ENCODE data around the gene LITAFD. TPM values are rescaled to one million over a fixed set of nuclear protein-coding genes. Genes with fewer than 3 reads are reported as not detected.

The LITAFD gene
- total and polyA plus RNA-seq, 10 donors: not detected

DNA sequence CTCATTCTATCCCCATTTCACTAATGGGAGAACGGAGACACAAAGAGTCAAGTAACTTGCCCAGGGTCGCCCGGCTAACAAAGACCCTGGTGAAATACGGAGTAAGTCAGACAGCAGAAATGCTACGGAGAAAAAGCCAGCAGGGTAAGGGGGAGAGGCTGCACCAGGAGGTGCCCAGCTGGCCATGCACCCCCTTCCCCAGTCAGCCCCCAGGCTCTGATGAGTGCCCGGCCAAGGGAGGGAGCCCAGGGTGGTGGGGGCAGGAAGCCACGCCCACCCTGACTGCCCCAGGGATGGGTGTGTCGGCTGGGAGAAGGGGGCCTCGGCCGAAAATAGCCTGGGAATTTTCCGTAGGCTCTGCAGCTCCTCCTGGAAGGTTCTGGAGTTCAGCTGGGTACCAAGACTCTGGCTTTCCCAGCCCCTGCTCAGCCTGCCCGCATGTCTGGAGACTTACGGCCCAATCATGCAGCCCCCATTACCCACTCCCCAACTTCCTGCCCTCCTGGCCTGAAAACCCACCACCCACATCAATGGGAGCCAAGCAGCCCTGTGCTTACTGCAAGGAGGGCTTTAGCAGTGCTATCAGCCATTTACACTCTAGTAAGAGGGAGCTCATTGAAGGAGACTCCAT, 17.6 kb upstream of the LITAFD start:
- H3K4me3 ChIP-seq: no peak overlapping the region
- WGBS, 5 donors: 57 to 79% (median 68%) methylated on average over 9 to 13 of the region's 13 CpGs
- peaks cover 27 to 92% (median 75%) of the 10 kb centered on the region in 6 donors for H3K4me1 ChIP-seq
- no peaks in the 10 kb centered on the region for H3K27me3 ChIP-seq (replicated peaks in 1 of 7)
- no peaks in the 10 kb centered on the region for H3K9me3 ChIP-seq
- peak overlapping the region in 6 of 8 donors; percentile 19 to 94 (median 37) for H3K27ac ChIP-seq
- TF ChIP-seq POLR2AphosphoS5 (IDR thresholded peaks at IDR 0.05): peak in 1 of 3 donors; percentile 51
- TF ChIP-seq, protein P1, sequence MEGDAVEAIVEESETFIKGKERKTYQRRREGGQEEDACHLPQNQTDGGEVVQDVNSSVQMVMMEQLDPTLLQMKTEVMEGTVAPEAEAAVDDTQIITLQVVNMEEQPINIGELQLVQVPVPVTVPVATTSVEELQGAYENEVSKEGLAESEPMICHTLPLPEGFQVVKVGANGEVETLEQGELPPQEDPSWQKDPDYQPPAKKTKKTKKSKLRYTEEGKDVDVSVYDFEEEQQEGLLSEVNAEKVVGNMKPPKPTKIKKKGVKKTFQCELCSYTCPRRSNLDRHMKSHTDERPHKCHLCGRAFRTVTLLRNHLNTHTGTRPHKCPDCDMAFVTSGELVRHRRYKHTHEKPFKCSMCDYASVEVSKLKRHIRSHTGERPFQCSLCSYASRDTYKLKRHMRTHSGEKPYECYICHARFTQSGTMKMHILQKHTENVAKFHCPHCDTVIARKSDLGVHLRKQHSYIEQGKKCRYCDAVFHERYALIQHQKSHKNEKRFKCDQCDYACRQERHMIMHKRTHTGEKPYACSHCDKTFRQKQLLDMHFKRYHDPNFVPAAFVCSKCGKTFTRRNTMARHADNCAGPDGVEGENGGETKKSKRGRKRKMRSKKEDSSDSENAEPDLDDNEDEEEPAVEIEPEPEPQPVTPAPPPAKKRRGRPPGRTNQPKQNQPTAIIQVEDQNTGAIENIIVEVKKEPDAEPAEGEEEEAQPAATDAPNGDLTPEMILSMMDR (IDR thresholded peaks at IDR 0.05 in 8 of 11, conservative IDR thresholded peaks at IDR 0.05 in 3 of 11): no peak
- DNase-seq: no peak
- peaks cover 0 to 7% (median 0%) of the 10 kb centered on the region in 6 donors for H3K36me3 ChIP-seq
- intact Hi-C loops (cut with DNase I; ENCODE audit: low total_unique reads): loop anchor here (5.0 kb wide), 2 partner anchors 67 to 187 kb away; partner anchors contain the start of genes PMM2 and TMEM186

DNA sequence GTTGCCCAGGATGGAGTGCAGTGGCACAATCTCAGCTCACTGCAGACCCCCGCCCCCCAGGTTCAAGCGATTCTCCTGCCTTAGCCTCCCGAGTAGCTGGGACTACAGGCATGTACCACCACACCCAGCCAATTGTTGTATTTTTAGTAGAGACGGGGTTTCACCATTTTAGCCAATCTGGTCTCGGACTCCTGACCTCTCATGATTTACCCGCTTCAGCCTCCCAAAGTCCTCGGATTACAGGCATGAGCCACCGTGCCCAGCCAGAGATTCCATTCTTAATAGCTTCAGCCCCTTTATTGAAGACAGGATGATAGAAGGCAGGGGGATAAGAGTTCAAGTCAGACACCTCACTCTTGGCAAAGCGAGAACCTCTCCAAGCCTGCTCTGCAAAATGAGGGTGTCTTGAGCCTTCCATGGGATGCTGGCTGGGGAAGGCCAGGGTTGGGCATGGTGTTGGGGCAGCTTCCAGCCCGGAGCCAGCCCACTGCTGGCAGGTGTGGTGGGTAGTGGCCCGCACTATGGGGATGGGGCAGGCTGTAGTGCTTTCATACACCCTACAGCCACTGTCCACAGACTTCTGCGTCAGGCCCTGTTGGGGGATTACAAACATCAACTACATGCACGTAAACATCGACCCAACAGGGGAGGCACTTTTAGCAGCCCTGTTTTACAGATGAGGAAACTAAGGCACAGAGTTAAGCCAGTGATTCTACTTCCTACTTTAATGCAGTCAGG, 16.8 kb upstream of the LITAFD start:
- peak overlapping the region in 6 of 8 donors; percentile 19 to 94 (median 63) for H3K27ac ChIP-seq
- no peaks in the 10 kb centered on the region for H3K36me3 ChIP-seq
- no peak overlapping the region for H3K4me3 ChIP-seq
- no peaks in the 10 kb centered on the region for H3K27me3 ChIP-seq (replicated peaks in 1 of 7)
- no peaks in the 10 kb centered on the region for H3K9me3 ChIP-seq
- no peak for DNase-seq
- TF ChIP-seq POLR2A (IDR thresholded peaks at IDR 0.05) (no peak), POLR2AphosphoS5 (IDR thresholded peaks at IDR 0.05) (no peak)
- TF ChIP-seq, protein P1 (IDR thresholded peaks at IDR 0.05 in 8 of 11, conservative IDR thresholded peaks at IDR 0.05 in 3 of 11): no peak
- peaks cover 27 to 92% (median 79%) of the 10 kb centered on the region in 6 donors for H3K4me1 ChIP-seq
- intact Hi-C loops (cut with DNase I; ENCODE audit: low total_unique reads): loop anchor here (5.0 kb wide), 2 partner anchors 68 to 188 kb away; partner anchors contain the start of genes PMM2 and TMEM186
- WGBS, 5 donors: 89 to 94% (median 92%) methylated on average over 12 to 14 of the region's 14 CpGs

DNA sequence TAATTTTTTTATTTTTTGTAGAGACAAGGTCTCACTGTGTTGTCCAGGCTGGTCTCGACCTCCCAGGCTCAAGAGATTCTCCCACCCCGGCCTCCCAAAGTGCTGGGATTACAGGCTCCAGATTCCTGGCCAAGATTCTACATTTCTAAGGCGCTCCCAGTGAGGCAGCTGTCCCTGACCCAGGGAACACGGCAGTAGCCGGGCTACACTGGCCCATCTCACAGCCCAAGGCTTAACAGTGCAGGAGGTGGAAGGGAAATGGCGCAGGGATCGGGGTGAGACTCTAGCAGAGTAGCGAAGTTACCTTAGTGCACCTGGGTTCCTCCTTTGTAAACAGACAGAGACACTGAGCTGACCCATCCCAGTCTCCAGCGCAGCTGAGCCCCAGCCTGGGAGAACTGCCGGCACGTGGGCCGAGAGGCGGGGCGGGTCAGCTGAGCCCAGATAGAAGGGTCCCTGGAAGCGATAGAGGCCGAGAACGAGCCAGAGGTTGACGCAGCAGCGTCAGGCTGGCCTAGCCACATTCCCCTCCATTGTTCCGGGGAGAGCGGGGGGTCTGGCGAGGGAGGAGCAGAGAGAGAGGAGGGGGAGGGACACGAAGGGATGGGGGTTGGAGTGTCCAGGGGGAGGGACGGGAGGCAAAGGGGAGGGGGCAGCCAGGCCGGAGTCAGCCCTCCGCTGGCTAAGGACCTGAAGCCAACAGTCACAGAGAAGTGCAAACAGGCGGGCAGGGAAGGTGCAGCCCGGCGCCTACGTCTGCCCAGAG, 15.8 kb upstream of the LITAFD start:
- no peaks in the 10 kb centered on the region for H3K9me3 ChIP-seq
- peaks cover 33 to 93% (median 86%) of the 10 kb centered on the region in 6 donors for H3K4me1 ChIP-seq
- peak overlapping the region; percentile 56 to 94 (median 84) for H3K4me3 ChIP-seq
- DNase-seq: no peak
- intact Hi-C loops (cut with DNase I; ENCODE audit: low total_unique reads): loop anchor here (5.0 kb wide), 2 partner anchors 69 to 189 kb away; partner anchors contain the start of genes PMM2 and TMEM186
- no peaks in the 10 kb centered on the region for H3K36me3 ChIP-seq
- peak overlapping the region; percentile 27 to 94 (median 91) for H3K27ac ChIP-seq
- H3K27me3 ChIP-seq (replicated peaks in 1 of 7): no peaks in the 10 kb centered on the region
- TF ChIP-seq POLR2AphosphoS5 (IDR thresholded peaks at IDR 0.05): peak in 2 of 3 donors; percentile 54 to 58
- TF ChIP-seq, protein P1 (IDR thresholded peaks at IDR 0.05 in 8 of 11, conservative IDR thresholded peaks at IDR 0.05 in 3 of 11): no peak
- 64 to 71% (median 69%) methylated on average over 21 to 30 of the region's 30 CpGs for WGBS, 5 donors

All from spleen (tissue), 11 donors.